ENCODE measurements around the gene HOXC6. TPM values are rescaled to one million over a fixed set of nuclear protein-coding genes. Genes with fewer than 3 reads are reported as not detected.

Gene HOXC6
- total and polyA plus RNA-seq, 9 of the 15 experiments (the other 6 are each of a cell fraction or from before 2014, with no cell fraction given), result 0.06 to 4.0 (median 1.4) TPM

- POLR2A ChIA-PET, result interaction anchor here (0.5 to 0.9 kb wide), 2 partner anchors 266 to 343 kb away, joined by 3 read pairs; no protein-coding TSS in a partner anchor
Measured at GRCh38 chr12:53985692-53985993, 42.6 kb upstream of the HOXC6 start.

More at GRCh38 chr12:53985692-53985993, 42.6 kb upstream of the HOXC6 start:
- H3K4me1 ChIP-seq (replicated peaks in 1 of 2; ENCODE audit: control insufficient read depth in 2 of 2, insufficient read depth in 2 of 2, low read length in 2 of 2), result peaks cover 33 to 45% of the 10 kb centered on the region in 2 experiments
- DNase-seq (ENCODE audit: extremely low read depth in 1 of 4, low spot score in 3 of 4) (no peak), ATAC-seq (no peak), FAIRE-seq (no peak)
- H3K36me3 ChIP-seq (ENCODE audit: control insufficient read depth, insufficient read depth, low read length), result no peaks in the 10 kb centered on the region
- no peak overlapping the region for H3K4me2 ChIP-seq (ENCODE audit: insufficient read depth, low read length)
- intact Hi-C loops (cut with micrococcal nuclease) (loop anchor here (2.0 to 10.0 kb wide), 2 partner anchors 19 to 379 kb away; partner anchors contain the start of gene GPR84), in situ Hi-C loops (cut with MboI) (loop anchor here (5.0 to 10.0 kb wide), 2 partner anchors 217 to 379 kb away; partner anchors contain the start of gene GPR84)
- WGBS (ENCODE audit: insufficient coverage, low coverage, missing lambda C conversion rate), result 93% methylated on average over 15 of the region's 21 CpGs
- no peak overlapping the region for H3K4me3 ChIP-seq
- H4K20me1 ChIP-seq (replicated peaks; ENCODE audit: control insufficient read depth, insufficient read depth, low read length), result no peaks in the 10 kb centered on the region
- peak in 1 of 2 experiments; percentile 48; a peak in 1 of 4 replicates for TF ChIP-seq MLLT1 (IDR thresholded peaks at IDR 0.05)
- TF ChIP-seq ZNF263 (CRISPR knock-in tag; IDR thresholded peaks at IDR 0.05; ENCODE audit: borderline replicate concordance), result no peak
- H2AFZ ChIP-seq (ENCODE audit: low read depth, low read length), result peak overlapping the region; percentile 78; the same call in 1 of the 2 replicates
- CTCF ChIA-PET (ENCODE audit: low intra/inter-chr PET ratio), result interaction anchor here (1.4 to 3.9 kb wide), 6 partner anchors 18 to 394 kb away, joined by 7 to 26 read pairs (median 10); no protein-coding TSS in a partner anchor
- H3K9me1 ChIP-seq (ENCODE audit: control insufficient read depth, insufficient read depth, low read length), result no peaks in the 10 kb centered on the region
- H3K9ac ChIP-seq (ENCODE audit: insufficient read depth in 1 of 2, low read depth in 2 of 2, low read length in 2 of 2), result peak overlapping the region in 1 of 2 experiments; percentile 8; a peak in 1 of 4 replicates
- H3K9me3 ChIP-seq (replicated peaks; ENCODE audit: control insufficient read depth, insufficient read depth, low read depth, low read length), result no peaks in the 10 kb centered on the region
- no peaks in the 10 kb centered on the region for H3K79me2 ChIP-seq (ENCODE audit: control insufficient read depth, insufficient read depth, low read length)
- H3K27me3 ChIP-seq (ENCODE audit: control insufficient read depth in 2 of 2, insufficient read depth in 2 of 2, low read length in 2 of 2), result peaks cover 17 to 22% of the 10 kb centered on the region in 2 experiments
- BruUV-seq (replicated peaks), result no TSS peak
- no peak overlapping the region for H3K27ac ChIP-seq (ENCODE audit: extremely low read depth, low read depth, low read length)
